Cardiac fibroblast (primary cell): ENCODE data around the gene MICAL2.

Experiments used
- DNase-seq, 2 donors: peaks; one replicate each; pipeline versions ENCODE4 v3.0.0 to v3.0.0-alpha.2; 2010; ENCODE audit warnings: low read depth in 2 of 2
- H3K4me3 ChIP-seq, 2 donors: replicated peaks in 1 of 2; 1 replicate in 1 of 2; 2 replicates in 1 of 2; pipeline ENCODE4 v1.5.1; 2011; ENCODE audit warnings: low read depth in 2 of 2, low read length in 2 of 2, mild to moderate bottlenecking in 2 of 2, moderate library complexity in 1 of 2
- CTCF ChIP-seq: IDR thresholded peaks from one replicate; pipeline ENCODE4 v1.5.1; 2011; ENCODE audit warnings: low read depth, mild to moderate bottlenecking, low read length, inconsistent platforms

The MICAL2 gene

GRCh38 chr11:12087075-12088004 is 23.1 kb upstream of the MICAL2 start:
- peak; percentile 63 to 86 for DNase-seq
- H3K4me3 ChIP-seq: peak overlapping the region in 1 of 2 donors; percentile 44
- TF ChIP-seq CTCF: peak; percentile 38

GRCh38 chr11:12088047-12088481 is 22.3 kb upstream of the MICAL2 start:
- peak; percentile 65 to 93 for DNase-seq
- peak; percentile 44 for TF ChIP-seq CTCF
- peak overlapping the region in 1 of 2 donors; percentile 44 for H3K4me3 ChIP-seq

- no peak for TF ChIP-seq CTCF
- H3K4me3 ChIP-seq: no peak overlapping the region
- no peak for DNase-seq
Measured at GRCh38 chr11:12088531-12088930, 21.9 kb upstream of the MICAL2 start.

GRCh38 chr11:12089041-12089440 is 21.3 kb upstream of the MICAL2 start:
- TF ChIP-seq CTCF: no peak
- no peak overlapping the region for H3K4me3 ChIP-seq
- DNase-seq: no peak

GRCh38 chr11:12089473-12089872 is 20.9 kb upstream of the MICAL2 start:
- no peak for TF ChIP-seq CTCF
- no peak overlapping the region for H3K4me3 ChIP-seq
- peak in 1 of 2 donors; percentile 74 for DNase-seq

GRCh38 chr11:12090061-12090591 is 20.3 kb upstream of the MICAL2 start:
- DNase-seq: peak; percentile 64 to 81
- TF ChIP-seq CTCF: no peak
- no peak overlapping the region for H3K4me3 ChIP-seq
